OCI-LY3 (cell line): ENCODE results near the gene L2HGDH.

ENCODE experiments used
- H2AFZ ChIP-seq: fragments of 200-600, 300-600 bp; shearing (Covaris generic); 2 replicates; pipeline ENCODE4 v1.6.0; 2014; ENCODE audit warnings: antibody characterized with exemption, low read depth, low read length
- H3K27ac ChIP-seq: fragments of 200-600, 300-600 bp; sonication (generic); 2 replicates; pipeline ENCODE4 v1.5.1; 2014; ENCODE audit warnings: mild to moderate bottlenecking, low read length, moderate library complexity, mixed read lengths
- H3K27me3 ChIP-seq: fragments of 200-600, 300-600 bp; sonication (generic); 2 replicates; pipeline ENCODE4 v1.6.1; 2014; ENCODE audit warnings: low read depth, low read length, mixed read lengths
- H3K36me3 ChIP-seq: fragments of 200-600, 300-600 bp; sonication (generic); replicated peaks from 2 replicates; pipeline ENCODE3; 2014; ENCODE audit warnings: low read depth, low read length, mixed read lengths
- H3K4me1 ChIP-seq: fragments of 300-600, 200-600 bp; sonication (generic); 2 replicates; pipeline ENCODE4 v1.6.1; 2014; ENCODE audit warnings: low read length, mixed read lengths
- H3K4me2 ChIP-seq: fragments of 200-600, 300-600 bp; sonication (generic); 2 replicates; pipeline ENCODE4 v1.6.1; 2014; ENCODE audit warnings: low read length, mixed read lengths
- H3K4me3 ChIP-seq: fragments of 300-600, 200-600 bp; sonication (generic); 2 replicates; pipeline ENCODE4 v1.5.1; 2014; ENCODE audit warnings: antibody characterized with exemption, mild to moderate bottlenecking, low read length, moderate library complexity
- H3K79me2 ChIP-seq: fragments of 300-600, 200-600 bp; shearing (Covaris generic); 2 replicates; pipeline ENCODE4 v1.6.1; 2014; ENCODE audit warnings: mild to moderate bottlenecking, low read length, mixed read lengths
- H3K9ac ChIP-seq: fragments of 300-600, 200-600 bp; shearing (Covaris generic); 2 replicates; pipeline ENCODE4 v1.6.0; 2014; ENCODE audit warnings: mild to moderate bottlenecking, low read length, moderate library complexity
- H3K9me3 ChIP-seq: fragments of 200-600, 300-600 bp; shearing (Covaris generic); 2 replicates; pipeline ENCODE4 v1.6.1; 2014; ENCODE audit warnings: low read length, mixed read lengths; ENCODE audit not compliant: insufficient read depth
- H4K20me1 ChIP-seq: fragments of 200-600, 300-600 bp; sonication (generic); 2 replicates; pipeline ENCODE4 v1.6.1; 2016; ENCODE audit warnings: low read length, mixed read lengths; ENCODE audit not compliant: insufficient read depth
- CTCF ChIP-seq: fragments of 200-600, 300-600 bp; sonication (generic); IDR thresholded peaks from 2 replicates; pipeline ENCODE4 v1.5.1; 2014; ENCODE audit warnings: antibody characterized with exemption, low read length, low read depth
- EZH2phosphoT487 ChIP-seq: fragments of 200-600 bp; shearing (Covaris generic); IDR thresholded peaks from 2 replicates; pipeline ENCODE4 v1.6.1; 2018; ENCODE audit warnings: antibody characterized with exemption, mixed run types, low read depth

Gene L2HGDH

GRCh38 chr14:50311972-50312733 is at the start of gene L2HGDH, which contains the start of gene DMAC2L:
Gene L2HGDH (minus strand): TSS chr14:50312229. CDS start chr14:50312150, 79 bp downstream.
Gene DMAC2L (plus strand): TSS chr14:50312324. CDS start chr14:50321488, 9,164 bp downstream.
- peaks cover 11% of the 10 kb centered on the region for H3K36me3 ChIP-seq
- H3K79me2 ChIP-seq = peaks cover 34% of the 10 kb centered on the region
- H3K4me3 ChIP-seq = peak within 1 kb of the TSS; percentile 89
- peak within 1 kb of the TSS; percentile 64 for H3K27ac ChIP-seq
- no peaks in the 10 kb centered on the region for H3K9me3 ChIP-seq
- no peaks in the 10 kb centered on the region for H3K27me3 ChIP-seq
- H3K4me1 ChIP-seq = peaks cover 11% of the 10 kb centered on the region
- H4K20me1 ChIP-seq = no peaks in the 10 kb centered on the region
- H3K4me2 ChIP-seq = peak within 1 kb of the TSS; percentile 90
- peak within 1 kb of the TSS; percentile 81 for H2AFZ ChIP-seq
- H3K9ac ChIP-seq = peak within 1 kb of the TSS; percentile 86
- no peak; the same call in 1 of the 2 replicates for TF ChIP-seq CTCF
- no peak for TF ChIP-seq EZH2phosphoT487

GRCh38 chr14:50360851-50361250 is 48.8 kb upstream of the L2HGDH start:
- Histone ChIP-seq H3K9ac (no peak overlapping the region), H3K4me2 (no peak overlapping the region), H4K20me1 (no peaks in the 10 kb centered on the region), H3K9me3 (no peaks in the 10 kb centered on the region), H3K4me1 (peaks cover 22% of the 10 kb centered on the region), H3K4me3 (no peak overlapping the region), H3K79me2 (no peaks in the 10 kb centered on the region), H3K27me3 (no peaks in the 10 kb centered on the region), H3K36me3 (no peaks in the 10 kb centered on the region), H3K27ac (no peak overlapping the region), H2AFZ (no peak overlapping the region)
- TF ChIP-seq EZH2phosphoT487 (no peak), CTCF (no peak)

- Histone ChIP-seq H2AFZ (no peak overlapping the region), H3K27me3 (no peaks in the 10 kb centered on the region), H3K27ac (no peak overlapping the region), H3K4me1 (peaks cover 21% of the 10 kb centered on the region), H3K36me3 (no peaks in the 10 kb centered on the region), H4K20me1 (no peaks in the 10 kb centered on the region), H3K4me2 (no peak overlapping the region), H3K4me3 (no peak overlapping the region), H3K9me3 (no peaks in the 10 kb centered on the region), H3K9ac (no peak overlapping the region), H3K79me2 (no peaks in the 10 kb centered on the region)
- TF ChIP-seq EZH2phosphoT487 (no peak), CTCF (no peak)
Measured at GRCh38 chr14:50360093-50360492, 48.1 kb upstream of the L2HGDH start.

- no peaks in the 10 kb centered on the region for H4K20me1 ChIP-seq
- TF ChIP-seq EZH2phosphoT487 (no peak), CTCF (no peak)
Measured at GRCh38 chr14:50359631-50360030, 47.6 kb upstream of the L2HGDH start.

More at GRCh38 chr14:50359631-50360030, 47.6 kb upstream of the L2HGDH start:
- no peaks in the 10 kb centered on the region for H3K9me3 ChIP-seq
- no peaks in the 10 kb centered on the region for H3K79me2 ChIP-seq
- no peak overlapping the region for H3K27ac ChIP-seq
- H2AFZ ChIP-seq = no peak overlapping the region
- H3K4me2 ChIP-seq = no peak overlapping the region
- H3K4me3 ChIP-seq = no peak overlapping the region
- H3K36me3 ChIP-seq = no peaks in the 10 kb centered on the region
- peaks cover 17% of the 10 kb centered on the region for H3K4me1 ChIP-seq
- no peak overlapping the region for H3K9ac ChIP-seq
- H3K27me3 ChIP-seq = no peaks in the 10 kb centered on the region
